ENCODE results near the gene LILRB1. TPM values are rescaled to one million over a fixed set of nuclear protein-coding genes. Genes with fewer than 3 reads are reported as not detected.
"Not testable (repeated sequence)": the region's sequence is repeated elsewhere in the genome, so short reads cannot be mapped to it uniquely, and the experiment has no call there.

LILRB1 gene
- total and polyA plus RNA-seq, 9 of the 15 experiments (the other 6 are each of a cell fraction or from before 2014, with no cell fraction given) = not detected

GRCh38 chr19:54620464-54620863 is 9.8 kb upstream of the LILRB1 start (continued):
- no peak for TF ChIP-seq MBD1 (CRISPR knock-in tag; IDR thresholded peaks at IDR 0.05)
- no peak for TF ChIP-seq IRF9 (tag; IDR thresholded peaks at IDR 0.05)
- TF ChIP-seq POU5F1 (IDR thresholded peaks at IDR 0.05; ENCODE audit: borderline replicate concordance, low read depth, low read length, partially characterized antibody) = no peak
- no peak for TF ChIP-seq LEF1 (IDR thresholded peaks at IDR 0.05)

DNA sequence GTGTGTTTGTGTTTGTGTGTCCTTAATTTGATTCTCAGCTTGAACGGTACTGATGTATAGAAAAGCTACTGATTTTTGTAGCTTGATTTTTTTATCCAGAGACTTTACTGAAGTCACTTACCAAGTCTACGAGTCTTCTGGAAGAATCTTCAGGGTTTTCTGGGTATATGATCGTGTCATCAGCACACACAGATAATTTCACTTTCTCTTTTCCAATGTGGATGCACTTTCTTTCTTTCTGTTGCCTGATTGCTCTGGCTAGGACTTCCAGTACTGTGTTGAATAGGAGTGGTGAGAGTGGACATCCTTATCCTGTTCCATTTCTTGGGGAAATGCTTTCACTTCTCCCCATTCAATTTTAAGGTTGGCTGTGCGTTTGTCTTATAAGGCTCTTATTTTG is 7.9 kb upstream of the LILRB1 start:
- CTCF ChIA-PET (ENCODE audit: low intra/inter-chr PET ratio) = no interaction called here
- FAIRE-seq = no peak
- Histone ChIP-seq H3K9ac (ENCODE audit: insufficient read depth in 1 of 2, low read depth in 2 of 2, low read length in 2 of 2) (no peak overlapping the region), H3K27ac (ENCODE audit: extremely low read depth, low read depth, low read length) (no peak overlapping the region), H3K27me3 (ENCODE audit: control insufficient read depth in 2 of 2, insufficient read depth in 2 of 2, low read length in 2 of 2) (peaks cover 0 to 5% of the 10 kb centered on the region in 2 experiments; a peak in 3 of 5 replicates), H3K9me1 (ENCODE audit: control insufficient read depth, insufficient read depth, low read length) (no peaks in the 10 kb centered on the region), H2AFZ (ENCODE audit: low read depth, low read length) (no peak overlapping the region), H3K9me3 (replicated peaks; ENCODE audit: control insufficient read depth, insufficient read depth, low read depth, low read length) (no peaks in the 10 kb centered on the region), H4K20me1 (replicated peaks; ENCODE audit: control insufficient read depth, insufficient read depth, low read length) (no peaks in the 10 kb centered on the region), H3K4me1 (replicated peaks in 1 of 2; ENCODE audit: control insufficient read depth in 2 of 2, insufficient read depth in 2 of 2, low read length in 2 of 2) (no peaks in the 10 kb centered on the region), H3K4me2 (ENCODE audit: insufficient read depth, low read length) (no peak overlapping the region), H3K79me2 (ENCODE audit: control insufficient read depth, insufficient read depth, low read length) (no peaks in the 10 kb centered on the region), H3K36me3 (ENCODE audit: control insufficient read depth, insufficient read depth, low read length) (no peaks in the 10 kb centered on the region), H3K4me3 (no peak overlapping the region)
- no peak for DNase-seq (ENCODE audit: extremely low read depth in 1 of 4, low spot score in 3 of 4)
- 1% methylated on average over 4 of the region's 4 CpGs for WGBS (ENCODE audit: insufficient coverage, low coverage, missing lambda C conversion rate)
- no peak for ATAC-seq
- intact Hi-C loops (cut with micrococcal nuclease) (no loop called here), in situ Hi-C loops (cut with MboI) (no loop called here)
- no TSS peak for BruUV-seq (replicated peaks)
- TF ChIP-seq NEUROD1 (IDR thresholded peaks at IDR 0.05; ENCODE audit: borderline replicate concordance, low read depth, low read length, partially characterized antibody) (no peak), POLR3G (IDR thresholded peaks at IDR 0.05; ENCODE audit: extremely low read depth, insufficient read length, insufficient replicate concordance) (no peak), EWSR1 (IDR thresholded peaks at IDR 0.05; ENCODE audit: borderline replicate concordance, low read depth, partially characterized antibody) (no peak), JUN (IDR thresholded peaks at IDR 0.05; ENCODE audit: borderline replicate concordance, low read depth, low read length) (no peak), JUN (CRISPR knock-in tag; IDR thresholded peaks at IDR 0.05; ENCODE audit: borderline replicate concordance) (no peak), ZKSCAN1 (IDR thresholded peaks at IDR 0.05; ENCODE audit: low read depth, low read length) (no peak), RBM39 (optimal IDR thresholded peaks at IDR 0.05; ENCODE audit: low read depth, low read length) (no peak), BRCA1 (IDR thresholded peaks at IDR 0.05) (no peak), BRCA1 (CRISPR knock-in tag; IDR thresholded peaks at IDR 0.05) (no peak)
- POLR2A ChIA-PET = interaction anchor here (0.6 kb wide), 1 partner anchor 24 kb away, joined by 3 read pairs; no protein-coding TSS in a partner anchor

GRCh38 chr19:54624234-54624633 is 6.0 kb upstream of the LILRB1 start:
- not testable (repeated sequence) for ATAC-seq; H3K79me2 ChIP-seq (ENCODE audit: control insufficient read depth, insufficient read depth, low read length); H3K4me3 ChIP-seq

More at GRCh38 chr19:54624234-54624633, 6.0 kb upstream of the LILRB1 start:
- H3K4me1 ChIP-seq (replicated peaks in 1 of 2; ENCODE audit: control insufficient read depth in 2 of 2, insufficient read depth in 2 of 2, low read length in 2 of 2); H3K27me3 ChIP-seq (ENCODE audit: control insufficient read depth in 2 of 2, insufficient read depth in 2 of 2, low read length in 2 of 2); POLR2A ChIA-PET; BruUV-seq (replicated peaks); H3K9ac ChIP-seq (ENCODE audit: insufficient read depth in 1 of 2, low read depth in 2 of 2, low read length in 2 of 2); CTCF ChIA-PET (ENCODE audit: low intra/inter-chr PET ratio); DNase-seq (ENCODE audit: extremely low read depth in 1 of 4, low spot score in 3 of 4); FAIRE-seq; H3K27ac ChIP-seq (ENCODE audit: extremely low read depth, low read depth, low read length); H4K20me1 ChIP-seq (replicated peaks; ENCODE audit: control insufficient read depth, insufficient read depth, low read length); H3K9me3 ChIP-seq (replicated peaks; ENCODE audit: control insufficient read depth, insufficient read depth, low read depth, low read length); H2AFZ ChIP-seq (ENCODE audit: low read depth, low read length); H3K4me2 ChIP-seq (ENCODE audit: insufficient read depth, low read length); H3K36me3 ChIP-seq (ENCODE audit: control insufficient read depth, insufficient read depth, low read length); in situ Hi-C loops (cut with MboI); intact Hi-C loops (cut with micrococcal nuclease); H3K9me1 ChIP-seq (ENCODE audit: control insufficient read depth, insufficient read depth, low read length): not testable (repeated sequence)
- 0% methylated on average over 3 of the region's 10 CpGs for WGBS (ENCODE audit: insufficient coverage, low coverage, missing lambda C conversion rate)
